Limb (tissue), 2 donors: ENCODE measurements around the gene DDX1.
"Not testable (repeated sequence)": the region's sequence is repeated elsewhere in the genome, so short reads cannot be mapped to it uniquely, and the experiment has no call there.

ENCODE experiments used
- DNase-seq, 2 donors: peaks; one replicate each; pipeline ENCODE4 v3.0.0-alpha.2; 2016; ENCODE audit errors: extremely low spot score in 2 of 2

Gene DDX1

GRCh38 chr2:15595342-15595905, 3.8 kb downstream of the DDX1 start:
- no peak for DNase-seq

- no peak for DNase-seq
Observed at GRCh38 chr2:15595936-15596335, 4.3 kb downstream of the DDX1 start.

GRCh38 chr2:15596350-15596749, 4.7 kb downstream of the DDX1 start:
- no peak for DNase-seq

GRCh38 chr2:15596968-15597367, 5.3 kb downstream of the DDX1 start:
- no peak for DNase-seq

- no peak for DNase-seq
Observed at GRCh38 chr2:15599994-15600393, 8.3 kb downstream of the DDX1 start.

GRCh38 chr2:15601681-15602080, 10.0 kb downstream of the DDX1 start:
- DNase-seq: no peak

GRCh38 chr2:15602393-15602792, 10.7 kb downstream of the DDX1 start:
- DNase-seq: no peak

- no peak for DNase-seq
Observed at GRCh38 chr2:15603044-15603765, 11.5 kb downstream of the DDX1 start.

GRCh38 chr2:15603948-15604347, 12.3 kb downstream of the DDX1 start:
- no peak for DNase-seq

GRCh38 chr2:15605721-15606120, 14.1 kb downstream of the DDX1 start:
- no peak for DNase-seq

GRCh38 chr2:15606481-15607441, 15.1 kb downstream of the DDX1 start:
- no peak for DNase-seq

- DNase-seq: no peak
Observed at GRCh38 chr2:15607709-15608391, 16.2 kb downstream of the DDX1 start.

- DNase-seq: no peak
Observed at GRCh38 chr2:15608392-15608761, 16.7 kb downstream of the DDX1 start.

- no peak for DNase-seq
Observed at GRCh38 chr2:15609341-15610042, 17.8 kb downstream of the DDX1 start.

- no peak for DNase-seq
Observed at GRCh38 chr2:15610430-15610952, 18.8 kb downstream of the DDX1 start.

- not testable (repeated sequence) for DNase-seq
Observed at GRCh38 chr2:15612101-15612500, 20.4 kb downstream of the DDX1 start.

- no peak for DNase-seq
Observed at GRCh38 chr2:15613736-15614429, 22.2 kb downstream of the DDX1 start.

GRCh38 chr2:15614545-15615300, 23.1 kb downstream of the DDX1 start:
- no peak for DNase-seq

GRCh38 chr2:15615301-15615920, 23.7 kb downstream of the DDX1 start:
- no peak for DNase-seq
